GM21619 (cell line): ENCODE results near the gene CCDC159.
"Not testable (repeated sequence)": the region's sequence is repeated elsewhere in the genome, so short reads cannot be mapped to it uniquely, and the experiment has no call there.

Experiments used
- ATAC-seq: cut with Tn5 transposase; IDR thresholded peaks from one replicate; pipeline ENCODE4 v1.9.1; 2021; ENCODE audit not compliant: unreplicated experiment

Gene CCDC159

DNA sequence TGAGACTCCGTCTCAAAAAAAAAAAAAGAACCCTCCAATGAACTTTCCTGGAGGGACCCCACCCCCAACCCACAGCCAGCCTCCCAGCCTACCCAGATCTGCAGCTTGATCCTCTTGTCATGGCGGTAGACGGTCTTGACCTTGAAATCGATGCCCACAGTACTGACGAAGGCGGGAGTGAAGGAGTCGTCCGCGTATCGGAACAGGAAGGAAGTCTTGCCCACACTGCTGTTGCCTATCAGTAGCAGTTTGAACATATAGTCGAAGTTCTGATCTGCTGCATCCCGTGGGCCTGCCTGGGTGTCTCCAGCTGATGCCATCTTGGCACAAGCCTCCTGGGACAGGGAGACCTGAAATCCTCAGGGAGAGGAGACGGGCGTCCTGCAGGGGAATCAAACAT lies 9.2 kb upstream of the CCDC159 start:
- no peak for ATAC-seq

DNA sequence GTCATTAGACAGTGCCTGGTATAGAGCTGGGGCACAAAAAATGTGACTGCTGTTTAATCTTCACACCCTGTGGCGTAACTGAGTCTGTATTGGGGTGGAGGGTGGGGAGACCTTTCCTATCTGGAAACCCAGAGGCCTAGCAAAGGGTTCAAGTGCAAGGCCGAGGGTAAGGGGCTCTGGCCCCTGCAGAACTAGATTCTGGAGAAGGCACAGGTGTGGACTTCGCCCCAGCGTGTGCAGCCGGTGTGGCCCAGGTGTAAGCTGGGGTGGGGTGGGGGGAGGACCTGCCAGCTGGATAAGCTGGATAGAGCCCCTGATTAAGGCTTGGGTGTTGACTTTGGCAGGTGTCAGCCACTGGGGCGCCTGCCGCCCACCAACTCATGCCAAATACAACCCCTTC lies 8.2 kb upstream of the CCDC159 start:
- no peak for ATAC-seq

DNA sequence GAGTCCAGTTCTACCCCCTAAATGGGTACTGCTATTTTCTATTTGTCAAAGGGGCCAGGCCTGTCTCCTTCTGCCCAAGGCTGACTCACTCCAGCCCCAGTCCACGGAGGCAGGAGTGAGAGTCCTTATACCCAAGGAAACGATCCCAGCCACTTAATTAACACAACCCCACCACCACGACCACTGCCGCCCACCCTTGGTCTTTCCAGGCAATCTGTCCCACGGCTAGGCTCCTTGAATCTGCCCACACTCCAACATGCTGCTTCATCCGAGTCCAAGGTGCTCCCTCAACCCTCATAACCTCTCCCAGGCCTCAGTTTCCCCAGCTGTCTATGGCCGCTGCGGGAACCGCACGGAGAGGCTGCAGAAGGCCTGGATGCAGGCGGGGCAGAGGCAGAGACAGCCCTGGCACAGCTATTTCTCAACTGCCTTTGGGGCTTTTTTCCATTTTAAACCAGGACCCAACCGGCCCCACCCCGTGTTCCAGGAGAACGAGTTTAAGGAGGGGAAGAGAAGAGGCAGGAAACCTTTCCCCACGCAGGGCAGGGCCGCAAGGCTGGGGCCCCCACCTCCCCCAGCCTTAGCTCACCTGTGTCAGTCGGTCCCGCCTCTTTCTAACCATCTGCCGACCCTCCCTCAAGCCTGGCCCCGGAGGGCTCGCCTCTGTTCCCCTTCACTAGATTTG lies 7.6 kb upstream of the CCDC159 start:
- no peak for ATAC-seq

DNA sequence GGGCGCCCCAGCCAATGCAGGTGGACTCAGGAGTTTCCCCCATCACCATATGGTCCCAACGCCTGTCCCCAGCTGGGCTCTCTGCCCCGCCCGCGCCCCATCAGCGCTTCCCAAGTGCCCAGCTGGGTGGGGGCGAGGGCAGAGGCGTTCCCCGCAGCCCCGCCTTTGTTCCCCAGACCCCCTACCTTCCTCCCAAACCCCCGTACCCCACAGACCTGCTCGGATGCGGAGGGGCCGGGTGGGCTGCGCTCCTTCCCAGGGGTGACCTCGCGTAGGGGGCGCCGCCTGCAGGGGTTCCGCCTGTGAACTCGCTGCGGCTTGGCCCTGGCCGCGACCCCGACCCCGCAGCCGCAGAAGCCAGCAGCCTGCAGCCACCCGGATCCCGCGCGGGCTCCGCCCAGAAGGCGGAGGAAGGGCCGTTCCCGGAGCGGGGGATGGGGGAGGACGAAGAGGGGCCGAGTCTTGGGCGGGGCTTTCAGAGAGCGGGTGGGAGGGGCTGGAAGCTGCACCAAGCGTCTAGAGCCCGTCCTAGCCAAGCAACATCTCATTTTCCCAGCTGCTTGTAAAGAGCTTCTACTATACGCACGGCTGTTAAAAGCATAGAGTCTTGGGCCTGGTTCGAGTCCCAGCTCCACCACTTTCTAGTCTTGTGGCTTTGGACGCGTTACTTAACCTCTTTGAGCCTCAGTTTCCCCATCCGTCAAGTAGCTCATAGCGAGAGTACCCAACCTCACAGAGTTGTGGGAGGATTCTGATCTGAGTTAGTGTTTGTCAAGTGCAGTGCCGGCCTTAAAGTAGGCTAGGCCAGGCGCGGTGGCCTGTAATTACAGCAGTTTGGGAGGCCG lies 6.8 kb upstream of the CCDC159 start, which contains the start of gene RAB3D:
Gene RAB3D, minus strand, starts transcription at position 404 of the 845 bp plus-strand sequence. CDS start 2,258 bp downstream, outside the sequence.
- no peak for ATAC-seq

DNA sequence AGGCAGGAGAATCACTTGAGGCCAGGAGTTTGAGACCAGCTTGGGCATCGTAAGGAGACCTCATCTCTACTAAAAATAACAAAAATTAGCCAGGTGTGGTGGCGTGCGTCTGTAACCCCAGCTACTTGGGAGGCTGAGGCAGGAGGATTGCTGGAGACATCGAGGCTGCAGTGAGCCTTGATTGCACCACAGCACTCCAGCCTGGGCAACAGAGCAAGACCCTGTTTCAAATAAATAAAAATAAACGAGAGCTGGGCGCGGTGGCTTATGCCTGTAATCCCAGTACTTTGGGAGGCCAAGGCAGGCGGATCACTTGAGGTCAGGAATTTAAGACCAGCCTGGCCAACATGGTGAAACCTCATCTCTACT lies 6.2 kb upstream of the CCDC159 start:
- ATAC-seq, result not testable (repeated sequence)

DNA sequence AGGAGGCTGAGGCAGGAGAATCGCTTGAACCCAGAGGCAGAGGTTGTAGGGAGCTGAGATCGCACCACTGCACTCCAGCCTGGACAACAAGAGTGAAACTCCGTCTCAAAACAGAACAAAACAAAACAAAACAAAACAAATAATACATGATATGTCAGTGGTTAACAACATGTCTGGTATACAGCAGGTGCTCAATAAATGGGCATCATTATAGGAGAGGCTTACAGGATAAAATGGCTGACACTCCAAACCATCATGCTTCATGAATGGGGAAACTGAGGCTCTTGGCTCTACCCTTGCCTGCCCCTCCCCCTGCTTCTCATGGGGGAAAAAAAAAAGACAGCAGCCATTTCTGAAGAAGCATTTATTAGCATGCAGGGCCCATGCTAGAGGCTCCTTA lies 3.9 kb upstream of the CCDC159 start:
- no peak for ATAC-seq

DNA sequence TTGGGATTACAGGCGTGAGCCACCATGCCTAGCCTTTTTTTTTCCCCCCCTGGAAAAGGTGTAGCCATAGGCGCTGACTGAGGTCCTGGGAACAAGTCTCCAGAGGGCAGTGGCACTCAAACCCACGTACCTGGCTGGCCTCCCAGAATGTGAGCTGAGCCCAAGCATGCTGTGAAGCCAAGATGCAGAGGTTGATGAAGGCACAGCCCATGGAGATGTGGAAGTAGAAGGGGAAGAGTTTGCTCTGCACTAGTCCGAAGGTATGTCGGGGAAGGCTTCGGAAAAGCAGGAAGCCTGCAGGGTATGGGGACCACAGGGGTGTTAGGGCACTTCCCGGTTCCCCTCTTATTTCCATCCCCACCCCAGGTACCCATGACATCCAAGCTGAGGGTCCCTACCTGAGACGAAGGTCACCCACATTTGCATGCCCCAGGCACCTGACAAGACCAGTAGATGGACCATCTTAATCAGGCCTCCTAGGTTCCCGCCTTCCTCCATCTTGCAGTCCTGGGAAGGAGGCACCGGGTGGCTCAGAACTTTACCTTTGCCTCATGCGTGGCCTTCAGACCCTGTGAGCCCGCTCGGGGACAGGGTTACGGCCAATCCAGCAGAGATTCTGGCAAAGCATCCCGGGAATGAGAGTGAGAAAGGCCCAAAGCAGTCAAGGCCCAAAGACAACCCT lies 1.1 kb upstream of the CCDC159 start:
- no peak for ATAC-seq

DNA sequence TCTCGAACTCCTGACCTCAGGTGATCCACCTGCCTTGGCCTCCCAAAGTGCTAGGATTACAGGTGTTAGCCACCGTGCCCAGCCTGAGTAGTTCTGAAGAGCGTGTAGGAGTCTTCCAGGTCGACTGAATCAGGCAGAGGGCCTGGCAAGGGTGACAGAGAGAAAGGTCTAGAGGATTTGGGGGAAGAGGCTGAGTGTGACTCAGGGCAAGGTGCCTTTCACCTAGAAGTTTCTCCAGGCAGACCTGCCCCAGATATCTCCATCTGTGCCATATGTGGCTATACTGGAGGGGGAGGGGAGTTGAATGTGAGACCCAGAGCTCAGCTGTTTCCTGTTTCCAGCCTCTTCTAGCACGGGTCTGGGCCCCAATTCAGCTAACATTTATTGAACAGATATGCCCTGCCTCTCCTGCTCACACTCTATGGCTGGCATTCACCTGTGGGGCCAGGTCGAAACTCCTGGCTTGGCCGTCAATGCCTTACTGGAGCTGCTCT lies 1.3 kb downstream of the CCDC159 start:
- no peak for ATAC-seq

DNA sequence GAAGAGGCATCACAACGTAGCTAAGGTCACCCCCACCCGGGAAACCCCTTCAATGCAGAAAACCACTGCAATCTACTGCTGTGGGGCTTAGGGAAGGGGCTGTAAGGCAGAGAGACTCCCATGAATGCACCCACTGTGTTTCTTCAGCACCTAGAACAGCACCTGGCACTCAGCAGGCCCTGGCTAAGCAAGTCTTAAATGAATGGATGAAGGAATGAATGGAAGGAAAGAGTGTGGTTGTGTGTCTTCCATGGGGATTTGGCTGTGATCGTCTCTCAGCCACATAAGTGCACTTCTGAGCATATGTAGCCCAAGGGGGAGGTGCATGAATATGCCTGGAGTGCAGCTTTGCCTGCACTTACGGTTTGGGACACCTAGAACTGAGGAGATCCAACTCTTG lies 2.9 kb downstream of the CCDC159 start:
- no peak for ATAC-seq

DNA sequence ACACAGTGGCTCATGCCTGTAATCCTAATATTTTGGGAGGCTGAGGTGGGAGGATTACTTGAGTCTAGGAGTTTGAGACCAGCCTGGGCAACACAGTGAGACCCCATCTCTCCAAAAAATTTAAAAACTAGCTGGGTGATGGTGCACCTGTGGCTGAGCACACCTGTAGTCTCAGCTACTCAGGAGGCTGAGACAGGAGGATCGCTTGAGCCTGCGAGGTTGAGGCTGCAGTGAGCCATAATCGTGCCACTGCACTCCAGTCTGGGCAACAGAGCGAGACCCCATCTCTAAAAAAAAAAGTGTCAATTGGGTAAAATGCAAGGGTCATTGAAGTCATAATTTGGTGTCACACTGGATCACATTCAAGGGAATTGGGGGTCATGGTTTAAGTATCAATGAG lies 7.8 kb downstream of the CCDC159 start:
- not testable (repeated sequence) for ATAC-seq

DNA sequence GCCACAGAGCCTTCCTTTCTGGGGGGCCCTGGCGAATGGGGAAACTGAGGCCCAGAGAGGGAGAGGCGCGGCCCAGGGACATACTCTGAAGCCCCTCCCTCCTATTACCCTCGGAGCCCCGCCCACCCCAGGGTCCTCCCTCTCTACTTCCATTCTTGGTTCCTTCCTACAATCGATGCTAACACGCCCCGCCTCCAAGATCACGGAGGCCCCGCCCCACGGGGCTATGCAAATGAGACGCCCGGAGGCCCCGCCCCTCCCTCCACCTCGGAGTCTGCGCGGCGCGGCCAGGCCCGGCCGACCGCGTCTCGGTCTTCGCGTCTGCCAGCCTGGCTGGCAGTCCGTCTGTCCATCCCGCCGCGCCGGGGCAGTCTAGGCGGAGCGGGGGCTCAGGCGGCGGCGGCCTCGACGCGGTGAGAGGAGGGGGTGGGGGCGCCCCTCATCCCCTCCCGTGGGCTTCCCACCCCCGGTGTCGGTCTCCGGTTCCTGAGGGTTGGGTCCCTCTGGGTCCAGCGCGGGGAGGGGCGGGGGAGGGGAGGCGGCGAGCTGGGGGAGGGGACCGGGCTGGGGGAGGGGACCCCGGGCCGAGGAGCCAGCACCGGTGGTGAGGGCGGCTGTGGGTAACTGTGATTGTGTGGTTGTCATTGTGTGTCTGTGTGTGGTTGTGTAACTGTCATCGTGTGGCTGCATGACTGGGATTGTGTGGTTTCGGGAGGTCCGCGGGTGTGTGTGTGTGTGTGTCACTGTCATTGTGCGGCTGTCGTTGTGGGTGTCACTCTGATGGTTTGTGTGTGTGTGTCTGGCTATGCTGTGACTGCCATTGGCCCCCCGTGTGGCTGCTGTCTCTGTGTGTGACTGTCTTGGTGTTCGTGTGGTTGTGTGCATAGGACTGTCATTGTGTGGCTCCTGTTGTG lies 9.1 kb downstream of the CCDC159 start, which contains the start of gene PLPPR2:
Gene PLPPR2, plus strand, starts transcription at position 273 of the 914 bp plus-strand sequence. CDS start 2,242 bp downstream, outside the sequence.
- ATAC-seq, result no peak

DNA sequence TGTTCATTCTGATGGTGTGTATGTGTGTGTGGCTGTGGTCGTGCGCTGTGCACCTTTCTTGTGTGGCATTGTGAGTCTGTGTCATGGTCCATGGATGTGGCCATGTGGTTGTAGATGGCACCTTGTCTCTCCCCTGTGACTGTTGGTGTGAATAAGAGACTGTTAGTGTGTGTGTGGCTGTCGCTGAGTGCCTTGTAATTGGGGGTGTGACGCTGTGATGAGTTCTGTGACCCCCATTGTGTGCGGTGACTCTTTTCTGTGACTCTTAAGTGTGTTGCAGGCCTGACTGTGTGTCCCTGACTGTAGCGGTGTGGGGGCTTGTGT lies 9.7 kb downstream of the CCDC159 start:
- no peak for ATAC-seq

DNA sequence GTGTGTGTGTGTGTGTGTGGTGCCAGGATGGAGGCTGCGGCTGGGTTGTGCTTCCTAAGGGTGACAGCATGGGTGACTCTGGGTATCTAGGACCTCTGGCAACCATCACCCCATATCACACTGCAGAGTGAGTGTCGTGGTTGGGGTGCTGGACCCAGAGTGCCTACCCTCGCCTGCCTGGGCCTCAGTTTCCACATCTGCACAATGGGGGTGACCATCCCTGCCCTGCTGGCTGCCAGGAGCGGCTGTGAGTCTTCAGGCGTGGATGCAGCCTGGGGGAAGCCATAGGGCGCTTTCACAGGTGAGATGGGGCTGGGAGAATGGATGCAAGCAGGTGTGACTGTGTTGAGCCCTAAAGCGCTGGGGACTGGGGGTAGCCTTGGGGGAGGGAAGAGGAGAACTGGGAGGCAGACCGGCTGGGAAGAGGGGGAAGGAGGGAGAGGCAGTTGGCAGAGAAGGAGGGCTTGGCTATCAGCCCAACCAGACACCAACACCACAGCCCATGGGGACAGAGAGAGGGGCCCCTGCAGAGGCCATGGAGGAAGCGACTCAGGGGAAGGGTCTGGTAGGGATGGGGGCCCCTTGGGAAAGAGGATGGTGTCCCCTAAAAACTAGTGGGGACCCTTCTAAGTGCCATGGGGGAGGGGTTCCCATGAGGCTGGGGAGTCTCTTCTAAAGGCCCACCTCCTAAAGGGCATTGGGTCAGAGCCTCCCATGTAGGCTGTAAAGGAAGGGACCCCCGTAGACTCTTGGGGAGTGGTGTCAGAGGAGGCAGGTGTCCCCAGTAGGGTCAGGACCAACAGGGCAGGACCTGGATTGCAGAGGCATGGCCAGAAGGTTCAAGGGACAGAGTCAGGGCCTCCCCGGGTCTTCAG lies 10.6 kb downstream of the CCDC159 start:
- no peak for ATAC-seq

DNA sequence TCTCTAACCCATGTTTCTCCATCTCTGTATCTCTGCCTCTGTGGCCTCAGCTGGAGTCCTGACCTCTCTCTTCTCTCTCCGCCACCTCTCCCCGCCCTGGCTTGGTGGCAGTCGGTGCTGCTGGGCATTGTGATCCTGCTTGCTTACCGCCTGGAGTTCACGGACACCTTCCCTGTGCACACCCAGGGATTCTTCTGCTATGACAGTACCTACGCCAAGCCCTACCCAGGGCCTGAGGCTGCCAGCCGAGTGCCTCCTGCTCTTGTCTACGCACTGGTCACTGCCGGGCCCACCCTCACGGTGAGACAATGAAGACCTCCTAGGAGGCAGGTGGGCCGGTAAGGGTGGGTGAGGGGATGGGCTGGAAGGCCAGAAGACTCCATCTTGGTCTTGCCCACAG lies 13.1 kb downstream of the CCDC159 start:
- ATAC-seq, result no peak

DNA sequence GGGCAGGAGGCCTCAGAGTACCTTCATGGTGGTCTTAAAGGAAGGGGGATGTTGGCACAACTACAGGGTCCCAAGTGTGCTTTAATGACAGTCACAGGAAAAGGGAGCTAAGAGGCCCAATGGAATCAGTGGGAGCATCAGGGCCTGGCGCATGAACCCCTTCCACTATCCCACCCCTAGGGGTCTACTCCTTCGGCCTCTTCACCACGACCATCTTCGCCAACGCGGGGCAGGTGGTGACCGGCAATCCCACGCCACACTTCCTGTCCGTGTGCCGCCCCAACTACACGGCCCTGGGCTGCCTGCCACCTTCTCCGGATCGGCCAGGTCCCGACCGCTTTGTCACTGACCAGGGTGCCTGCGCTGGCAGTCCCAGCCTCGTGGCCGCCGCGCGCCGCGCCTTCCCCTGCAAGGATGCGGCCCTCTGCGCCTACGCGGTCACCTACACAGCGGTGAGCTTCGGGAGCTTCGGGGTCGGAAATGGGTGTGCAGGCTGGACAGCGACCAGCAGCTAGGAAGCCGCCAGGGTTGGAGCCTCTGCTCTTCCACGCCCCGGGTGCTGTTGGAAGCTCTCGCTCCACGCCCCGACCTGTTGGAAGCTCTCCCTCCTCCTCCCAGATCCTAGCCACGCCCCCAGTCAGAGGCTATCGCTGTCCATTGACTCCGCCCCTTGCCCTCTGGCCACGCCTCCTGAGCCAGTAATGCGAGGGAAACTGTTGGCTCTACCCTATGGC lies 14.9 kb downstream of the CCDC159 start:
- no peak for ATAC-seq

DNA sequence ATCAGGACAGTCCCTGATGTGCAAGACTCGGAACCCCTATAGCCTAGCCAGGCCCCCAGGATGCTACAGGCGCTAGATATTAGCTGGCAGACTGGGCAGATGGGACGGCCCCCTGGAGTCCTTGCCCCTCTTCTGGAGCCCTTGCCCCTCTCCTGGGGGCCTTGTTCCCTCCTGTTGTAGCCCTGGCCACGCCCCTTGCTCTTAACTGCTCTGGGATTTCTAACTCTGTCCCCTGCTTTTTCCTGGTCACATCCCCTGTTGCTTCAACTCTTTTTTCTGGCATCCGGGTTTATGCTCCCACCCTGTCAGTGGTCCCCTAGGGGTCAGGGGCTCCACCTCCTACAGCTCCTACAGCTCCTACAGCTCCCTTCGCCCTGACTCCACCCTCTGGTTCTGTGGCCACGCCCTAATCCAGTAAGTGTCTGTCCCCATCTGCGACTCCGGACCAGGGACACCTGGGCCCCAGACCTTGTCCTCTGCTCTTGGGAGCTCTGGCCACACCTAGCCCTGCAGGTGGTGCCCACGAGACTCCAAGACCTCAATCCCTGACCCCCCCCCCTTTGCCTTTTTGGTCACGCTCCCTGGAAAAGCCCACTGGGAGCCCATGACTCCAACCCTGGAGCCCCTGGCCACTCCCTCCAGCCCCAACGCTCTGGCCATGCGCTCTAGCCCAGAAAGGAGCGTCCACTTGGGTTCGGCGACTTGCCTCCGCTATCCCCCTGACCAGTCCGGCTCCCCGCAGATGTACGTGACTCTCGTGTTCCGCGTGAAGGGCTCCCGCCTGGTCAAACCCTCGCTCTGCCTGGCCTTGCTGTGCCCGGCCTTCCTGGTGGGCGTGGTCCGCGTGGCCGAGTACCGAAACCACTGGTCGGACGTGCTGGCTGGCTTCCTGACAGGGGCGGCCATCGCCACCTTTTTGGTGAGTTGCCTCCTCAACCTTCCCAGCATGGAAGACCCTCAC lies 15.7 kb downstream of the CCDC159 start:
- ATAC-seq, result no peak

DNA sequence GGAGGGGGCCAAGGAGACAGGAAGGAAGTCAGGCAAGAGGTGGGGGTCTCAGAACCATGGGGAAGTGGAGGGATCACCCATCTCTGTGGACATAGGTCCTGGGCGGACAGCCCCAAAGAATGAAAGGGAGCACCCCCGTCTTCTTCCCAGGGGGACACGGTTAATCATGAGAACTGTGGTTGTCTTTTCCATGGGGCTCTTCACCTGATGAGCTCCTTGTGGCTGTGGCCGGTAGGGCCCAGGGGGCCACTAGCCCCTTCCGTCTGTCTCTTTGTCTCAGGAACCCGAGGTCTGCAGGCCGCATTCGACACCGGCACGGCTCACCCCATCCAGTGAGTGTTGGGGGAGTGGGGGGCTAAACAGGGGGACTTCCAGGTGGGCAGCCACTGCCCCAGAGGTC lies 17.6 kb downstream of the CCDC159 start:
- no peak for ATAC-seq
